SK-N-MC (cell line): Measurements from ENCODE around the gene GSAP.

ENCODE experiments used
- FOXP2 ChIP-seq: optimal IDR thresholded peaks from 2 replicates; pipeline ENCODE3; 2011; ENCODE audit warnings: mild to moderate bottlenecking, moderate library complexity; ENCODE audit not compliant: insufficient read depth; ENCODE audit errors: extremely low read length, control extremely low read depth
- POLR2AphosphoS5 ChIP-seq: IDR thresholded peaks from 2 replicates; pipeline ENCODE4 v1.6.1; 2012; ENCODE audit warnings: mild to moderate bottlenecking, low read depth, low read length, borderline replicate concordance

DNA sequence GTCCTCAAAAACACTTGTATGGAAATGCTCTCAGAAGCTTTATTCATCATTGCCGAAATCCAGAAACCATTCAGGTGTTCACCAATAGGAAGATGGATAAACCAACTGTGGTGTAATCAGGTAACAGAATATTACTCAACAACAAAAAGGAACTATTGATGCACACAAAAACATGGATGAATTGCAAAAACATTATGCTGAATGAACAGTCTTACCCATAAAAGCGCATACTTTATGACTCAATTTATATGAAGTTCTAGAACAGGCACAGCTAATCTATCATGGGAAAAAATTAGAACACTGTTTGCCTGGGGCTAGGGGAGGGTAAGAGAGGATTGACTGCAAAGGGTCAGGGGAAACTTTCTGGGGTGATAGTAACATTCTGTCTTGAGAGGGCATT is 26.9 kb upstream of the GSAP start:
- TF ChIP-seq FOXP2 (no peak), POLR2AphosphoS5 (no peak)
